GM23338 (cell line): ENCODE measurements around the gene CARF. TPM values are rescaled to one million over a fixed set of nuclear protein-coding genes. Genes with fewer than 3 reads are reported as not detected.

Experiments used
- ATAC-seq: fragments of 200-7000 bp; cut with Tn5 transposase; 3 replicates; pipeline ENCODE4 v1.9.1; 2020
- DNase-seq: peaks from one replicate; pipeline ENCODE4 v3.0.0-alpha.2; 2015; ENCODE audit warnings: low spot score
- H2AFZ ChIP-seq: fragments of 200-600 bp; sonication (generic); 2 replicates; pipeline ENCODE4 v1.8.0; 2016; ENCODE audit warnings: antibody characterized with exemption, mild to moderate bottlenecking, moderate library complexity
- H3F3A ChIP-seq: fragments of 200-600 bp; sonication (generic); replicated peaks from 2 replicates; pipeline ENCODE4 v1.8.0; 2017; ENCODE audit warnings: antibody characterized with exemption, mixed run types, low read depth
- H3K27ac ChIP-seq: fragments of 200-600 bp; sonication (generic); 2 replicates; pipeline ENCODE4 v1.6.1; 2016; ENCODE audit warnings: low read depth
- H3K27me3 ChIP-seq: fragments of 200-600 bp; sonication (generic); 2 replicates; pipeline ENCODE4 v1.8.0; 2016; ENCODE audit warnings: mild to moderate bottlenecking, mixed run types, moderate library complexity; ENCODE audit not compliant: insufficient read depth
- H3K36me3 ChIP-seq: fragments of 200-600 bp; sonication (generic); 2 replicates; pipeline ENCODE4 v1.8.0; 2016; ENCODE audit warnings: mild to moderate bottlenecking; ENCODE audit not compliant: insufficient read depth
- H3K4me1 ChIP-seq: fragments of 200-600 bp; sonication (generic); 2 replicates; pipeline ENCODE4 v1.8.0; 2016; ENCODE audit warnings: mild to moderate bottlenecking, moderate library complexity; ENCODE audit not compliant: insufficient read depth
- H3K4me2 ChIP-seq: fragments of 200-600 bp; sonication (generic); 2 replicates; pipeline ENCODE4 v1.7.1; 2017; ENCODE audit warnings: mixed run types
- H3K4me3 ChIP-seq: fragments of 200-600 bp; sonication (generic); 2 replicates; pipeline ENCODE4 v1.6.1; 2016; ENCODE audit warnings: mixed run types
- H3K79me2 ChIP-seq: fragments of 200-600 bp; sonication (generic); replicated peaks from 2 replicates; pipeline ENCODE4 v1.8.0; 2017; ENCODE audit warnings: mild to moderate bottlenecking; ENCODE audit not compliant: insufficient read depth
- H3K9me2 ChIP-seq: fragments of 200-600 bp; sonication (generic); 2 replicates; pipeline ENCODE4 v1.8.0; 2017; ENCODE audit not compliant: insufficient read depth
- H4K20me1 ChIP-seq: fragments of 200-600 bp; sonication (generic); replicated peaks from 2 replicates; pipeline ENCODE4 v1.8.0; 2017; ENCODE audit warnings: mild to moderate bottlenecking; ENCODE audit not compliant: insufficient read depth
- H3K27ac Mint-ChIP-seq: 2 replicates; pipeline ENCODE4 v1.8.0; 2020; ENCODE audit warnings: inconsistent platforms, mild to moderate bottlenecking, moderate library complexity, mixed read lengths
- H3K27me3 Mint-ChIP-seq: 3 replicates; pipeline ENCODE4 v1.8.0; 2022; ENCODE audit warnings: low read depth, mild to moderate bottlenecking, moderate library complexity, mixed read lengths, inconsistent platforms; ENCODE audit not compliant: insufficient read depth, poor library complexity
- H3K36me3 Mint-ChIP-seq: 3 replicates; pipeline ENCODE4 v1.8.0; 2021; ENCODE audit warnings: low read depth, mild to moderate bottlenecking, inconsistent platforms, moderate library complexity, mixed read lengths
- H3K4me1 Mint-ChIP-seq: 3 replicates; pipeline ENCODE4 v1.8.0; 2020; ENCODE audit warnings: mild to moderate bottlenecking, inconsistent platforms, mixed read lengths
- H3K4me3 Mint-ChIP-seq: 3 replicates; pipeline ENCODE4 v1.8.0; 2021; ENCODE audit warnings: moderate library complexity, mild to moderate bottlenecking, inconsistent platforms, mixed read lengths
- H3K9me3 Mint-ChIP-seq: 3 replicates; pipeline ENCODE4 v1.8.0; 2020; ENCODE audit warnings: moderate library complexity, mild to moderate bottlenecking, inconsistent platforms, mixed read lengths
- CREB1 ChIP-seq: fragments of 250-450 bp; sonication (Bioruptor Pico); IDR thresholded peaks from 2 replicates; pipeline ENCODE4 v1.5.0; 2020; ENCODE audit warnings: low read depth, mild to moderate bottlenecking, moderate library complexity
- EZH2 ChIP-seq: fragments of 200-600 bp; sonication (generic); IDR thresholded peaks from one replicate; pipeline ENCODE4 v1.8.0; 2017; ENCODE audit warnings: antibody characterized with exemption, mild to moderate bottlenecking, low read depth; ENCODE audit not compliant: unreplicated experiment
- JUNB ChIP-seq: IDR thresholded peaks from one replicate; pipeline ENCODE4 v1.6.1; 2016; ENCODE audit warnings: antibody characterized with exemption; ENCODE audit not compliant: unreplicated experiment
- NANOG ChIP-seq: IDR thresholded peaks from 2 replicates; pipeline ENCODE4 v1.6.1; 2016; ENCODE audit warnings: antibody characterized with exemption, borderline replicate concordance
- ZNF114 ChIP-seq: fragments of 250-450 bp; sonication (Bioruptor Pico); IDR thresholded peaks from 2 replicates; pipeline ENCODE4 v1.5.0; 2020; ENCODE audit warnings: mild to moderate bottlenecking, moderate library complexity
- polyA plus RNA-seq: library from polyadenylated mRNA; unstranded; fragments of >200 nt; fragmentation: Nextera tagmentation; extraction: Ambion mirVana; gene quantifications from 2 replicates; pipeline ENCODE4 v1.2.1, GENCODE V29; 2016
- total RNA-seq: library from RNA; depleted of rRNA; stranded (reverse); fragments of >200 nt; shearing (Covaris generic); gene quantifications from 2 replicates; pipeline ENCODE4 v1.2.3, GENCODE V29; 2014
- TF ChIP-seq, protein P1 (sequence below): IDR thresholded peaks from one replicate; pipeline ENCODE4 v1.6.1; 2018; ENCODE audit warnings: antibody characterized with exemption; ENCODE audit not compliant: unreplicated experiment
- TF ChIP-seq, protein P2 (sequence below): IDR thresholded peaks from 2 replicates; pipeline ENCODE4 v1.6.1; 2016; ENCODE audit warnings: antibody characterized with exemption
- TF ChIP-seq, protein P3 (sequence below), 2 experiments: fragments of 200-600 bp in 1 of 2; sonication (generic) in 1 of 2; conservative IDR thresholded peaks; 2 replicates each; pipeline versions ENCODE4 v1.5.1 to v1.6.1; 2016 to 2017; ENCODE audit warnings: antibody characterized with exemption in 2 of 2, low read depth in 2 of 2, mild to moderate bottlenecking in 2 of 2, moderate library complexity in 1 of 2
- TF ChIP-seq, protein P4 (sequence below): fragments of 250-450 bp; sonication (Bioruptor Pico); IDR thresholded peaks from 2 replicates; pipeline ENCODE4 v1.5.0; 2020; ENCODE audit warnings: mild to moderate bottlenecking, moderate library complexity

Gene CARF
- total and polyA plus RNA-seq, 2 experiments from 2014 or later = 1.7 to 3.3 TPM

DNA sequence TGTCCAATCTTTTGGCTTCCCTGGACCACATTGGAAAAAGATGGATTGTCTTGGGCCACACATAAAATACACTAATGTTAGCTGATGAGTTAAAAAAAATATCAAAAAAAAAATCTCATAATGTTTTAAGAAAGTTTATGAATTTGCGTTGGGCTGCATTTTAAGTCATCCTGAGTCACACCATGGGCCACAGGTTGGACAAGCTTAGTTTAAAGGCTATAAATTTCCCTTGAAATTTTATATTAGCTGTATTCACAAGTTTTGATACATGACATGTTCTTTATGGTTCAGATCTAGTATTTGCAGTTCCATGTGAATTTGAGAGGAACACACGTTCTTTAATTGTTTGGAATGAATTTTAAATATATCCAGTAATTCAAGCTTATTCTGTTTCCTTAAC lies 21.9 kb downstream of the CARF start:
- Histone ChIP-seq H3K4me1 (no peaks in the 10 kb centered on the region), H3K4me2 (no peak overlapping the region), H2AFZ (no peak overlapping the region), H3K4me3 (no peak overlapping the region), H3F3A (no peaks in the 10 kb centered on the region), H3K79me2 (no peaks in the 10 kb centered on the region), H3K27me3 (no peaks in the 10 kb centered on the region), H4K20me1 (no peaks in the 10 kb centered on the region), H3K27ac (no peak overlapping the region), H3K9me2 (no peaks in the 10 kb centered on the region), H3K36me3 (no peaks in the 10 kb centered on the region)
- no peak overlapping the region for H3K27ac Mint-ChIP-seq
- no peaks in the 10 kb centered on the region for H3K27me3 Mint-ChIP-seq
- H3K36me3 Mint-ChIP-seq = no peaks in the 10 kb centered on the region; the same call in 2 of the 3 replicates
- ATAC-seq = no peak
- H3K4me1 Mint-ChIP-seq = no peaks in the 10 kb centered on the region
- H3K9me3 Mint-ChIP-seq = no peaks in the 10 kb centered on the region
- DNase-seq = no peak
- no peak overlapping the region for H3K4me3 Mint-ChIP-seq
- TF ChIP-seq, protein P1, sequence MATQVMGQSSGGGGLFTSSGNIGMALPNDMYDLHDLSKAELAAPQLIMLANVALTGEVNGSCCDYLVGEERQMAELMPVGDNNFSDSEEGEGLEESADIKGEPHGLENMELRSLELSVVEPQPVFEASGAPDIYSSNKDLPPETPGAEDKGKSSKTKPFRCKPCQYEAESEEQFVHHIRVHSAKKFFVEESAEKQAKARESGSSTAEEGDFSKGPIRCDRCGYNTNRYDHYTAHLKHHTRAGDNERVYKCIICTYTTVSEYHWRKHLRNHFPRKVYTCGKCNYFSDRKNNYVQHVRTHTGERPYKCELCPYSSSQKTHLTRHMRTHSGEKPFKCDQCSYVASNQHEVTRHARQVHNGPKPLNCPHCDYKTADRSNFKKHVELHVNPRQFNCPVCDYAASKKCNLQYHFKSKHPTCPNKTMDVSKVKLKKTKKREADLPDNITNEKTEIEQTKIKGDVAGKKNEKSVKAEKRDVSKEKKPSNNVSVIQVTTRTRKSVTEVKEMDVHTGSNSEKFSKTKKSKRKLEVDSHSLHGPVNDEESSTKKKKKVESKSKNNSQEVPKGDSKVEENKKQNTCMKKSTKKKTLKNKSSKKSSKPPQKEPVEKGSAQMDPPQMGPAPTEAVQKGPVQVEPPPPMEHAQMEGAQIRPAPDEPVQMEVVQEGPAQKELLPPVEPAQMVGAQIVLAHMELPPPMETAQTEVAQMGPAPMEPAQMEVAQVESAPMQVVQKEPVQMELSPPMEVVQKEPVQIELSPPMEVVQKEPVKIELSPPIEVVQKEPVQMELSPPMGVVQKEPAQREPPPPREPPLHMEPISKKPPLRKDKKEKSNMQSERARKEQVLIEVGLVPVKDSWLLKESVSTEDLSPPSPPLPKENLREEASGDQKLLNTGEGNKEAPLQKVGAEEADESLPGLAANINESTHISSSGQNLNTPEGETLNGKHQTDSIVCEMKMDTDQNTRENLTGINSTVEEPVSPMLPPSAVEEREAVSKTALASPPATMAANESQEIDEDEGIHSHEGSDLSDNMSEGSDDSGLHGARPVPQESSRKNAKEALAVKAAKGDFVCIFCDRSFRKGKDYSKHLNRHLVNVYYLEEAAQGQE = no peak
- no peak for TF ChIP-seq EZH2
- TF ChIP-seq, protein P2, sequence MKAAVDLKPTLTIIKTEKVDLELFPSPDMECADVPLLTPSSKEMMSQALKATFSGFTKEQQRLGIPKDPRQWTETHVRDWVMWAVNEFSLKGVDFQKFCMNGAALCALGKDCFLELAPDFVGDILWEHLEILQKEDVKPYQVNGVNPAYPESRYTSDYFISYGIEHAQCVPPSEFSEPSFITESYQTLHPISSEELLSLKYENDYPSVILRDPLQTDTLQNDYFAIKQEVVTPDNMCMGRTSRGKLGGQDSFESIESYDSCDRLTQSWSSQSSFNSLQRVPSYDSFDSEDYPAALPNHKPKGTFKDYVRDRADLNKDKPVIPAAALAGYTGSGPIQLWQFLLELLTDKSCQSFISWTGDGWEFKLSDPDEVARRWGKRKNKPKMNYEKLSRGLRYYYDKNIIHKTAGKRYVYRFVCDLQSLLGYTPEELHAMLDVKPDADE = no peak
- TF ChIP-seq, protein P3, sequence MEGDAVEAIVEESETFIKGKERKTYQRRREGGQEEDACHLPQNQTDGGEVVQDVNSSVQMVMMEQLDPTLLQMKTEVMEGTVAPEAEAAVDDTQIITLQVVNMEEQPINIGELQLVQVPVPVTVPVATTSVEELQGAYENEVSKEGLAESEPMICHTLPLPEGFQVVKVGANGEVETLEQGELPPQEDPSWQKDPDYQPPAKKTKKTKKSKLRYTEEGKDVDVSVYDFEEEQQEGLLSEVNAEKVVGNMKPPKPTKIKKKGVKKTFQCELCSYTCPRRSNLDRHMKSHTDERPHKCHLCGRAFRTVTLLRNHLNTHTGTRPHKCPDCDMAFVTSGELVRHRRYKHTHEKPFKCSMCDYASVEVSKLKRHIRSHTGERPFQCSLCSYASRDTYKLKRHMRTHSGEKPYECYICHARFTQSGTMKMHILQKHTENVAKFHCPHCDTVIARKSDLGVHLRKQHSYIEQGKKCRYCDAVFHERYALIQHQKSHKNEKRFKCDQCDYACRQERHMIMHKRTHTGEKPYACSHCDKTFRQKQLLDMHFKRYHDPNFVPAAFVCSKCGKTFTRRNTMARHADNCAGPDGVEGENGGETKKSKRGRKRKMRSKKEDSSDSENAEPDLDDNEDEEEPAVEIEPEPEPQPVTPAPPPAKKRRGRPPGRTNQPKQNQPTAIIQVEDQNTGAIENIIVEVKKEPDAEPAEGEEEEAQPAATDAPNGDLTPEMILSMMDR (conservative IDR thresholded peaks at IDR 0.05; ENCODE audit: low read depth in 2 of 2) = no peak
- no peak for TF ChIP-seq JUNB
- TF ChIP-seq CREB1 (CRISPR knock-in tag) = no peak
- no peak for TF ChIP-seq NANOG
- no peak for TF ChIP-seq ZNF114 (CRISPR knock-in tag)
- TF ChIP-seq, protein P4, sequence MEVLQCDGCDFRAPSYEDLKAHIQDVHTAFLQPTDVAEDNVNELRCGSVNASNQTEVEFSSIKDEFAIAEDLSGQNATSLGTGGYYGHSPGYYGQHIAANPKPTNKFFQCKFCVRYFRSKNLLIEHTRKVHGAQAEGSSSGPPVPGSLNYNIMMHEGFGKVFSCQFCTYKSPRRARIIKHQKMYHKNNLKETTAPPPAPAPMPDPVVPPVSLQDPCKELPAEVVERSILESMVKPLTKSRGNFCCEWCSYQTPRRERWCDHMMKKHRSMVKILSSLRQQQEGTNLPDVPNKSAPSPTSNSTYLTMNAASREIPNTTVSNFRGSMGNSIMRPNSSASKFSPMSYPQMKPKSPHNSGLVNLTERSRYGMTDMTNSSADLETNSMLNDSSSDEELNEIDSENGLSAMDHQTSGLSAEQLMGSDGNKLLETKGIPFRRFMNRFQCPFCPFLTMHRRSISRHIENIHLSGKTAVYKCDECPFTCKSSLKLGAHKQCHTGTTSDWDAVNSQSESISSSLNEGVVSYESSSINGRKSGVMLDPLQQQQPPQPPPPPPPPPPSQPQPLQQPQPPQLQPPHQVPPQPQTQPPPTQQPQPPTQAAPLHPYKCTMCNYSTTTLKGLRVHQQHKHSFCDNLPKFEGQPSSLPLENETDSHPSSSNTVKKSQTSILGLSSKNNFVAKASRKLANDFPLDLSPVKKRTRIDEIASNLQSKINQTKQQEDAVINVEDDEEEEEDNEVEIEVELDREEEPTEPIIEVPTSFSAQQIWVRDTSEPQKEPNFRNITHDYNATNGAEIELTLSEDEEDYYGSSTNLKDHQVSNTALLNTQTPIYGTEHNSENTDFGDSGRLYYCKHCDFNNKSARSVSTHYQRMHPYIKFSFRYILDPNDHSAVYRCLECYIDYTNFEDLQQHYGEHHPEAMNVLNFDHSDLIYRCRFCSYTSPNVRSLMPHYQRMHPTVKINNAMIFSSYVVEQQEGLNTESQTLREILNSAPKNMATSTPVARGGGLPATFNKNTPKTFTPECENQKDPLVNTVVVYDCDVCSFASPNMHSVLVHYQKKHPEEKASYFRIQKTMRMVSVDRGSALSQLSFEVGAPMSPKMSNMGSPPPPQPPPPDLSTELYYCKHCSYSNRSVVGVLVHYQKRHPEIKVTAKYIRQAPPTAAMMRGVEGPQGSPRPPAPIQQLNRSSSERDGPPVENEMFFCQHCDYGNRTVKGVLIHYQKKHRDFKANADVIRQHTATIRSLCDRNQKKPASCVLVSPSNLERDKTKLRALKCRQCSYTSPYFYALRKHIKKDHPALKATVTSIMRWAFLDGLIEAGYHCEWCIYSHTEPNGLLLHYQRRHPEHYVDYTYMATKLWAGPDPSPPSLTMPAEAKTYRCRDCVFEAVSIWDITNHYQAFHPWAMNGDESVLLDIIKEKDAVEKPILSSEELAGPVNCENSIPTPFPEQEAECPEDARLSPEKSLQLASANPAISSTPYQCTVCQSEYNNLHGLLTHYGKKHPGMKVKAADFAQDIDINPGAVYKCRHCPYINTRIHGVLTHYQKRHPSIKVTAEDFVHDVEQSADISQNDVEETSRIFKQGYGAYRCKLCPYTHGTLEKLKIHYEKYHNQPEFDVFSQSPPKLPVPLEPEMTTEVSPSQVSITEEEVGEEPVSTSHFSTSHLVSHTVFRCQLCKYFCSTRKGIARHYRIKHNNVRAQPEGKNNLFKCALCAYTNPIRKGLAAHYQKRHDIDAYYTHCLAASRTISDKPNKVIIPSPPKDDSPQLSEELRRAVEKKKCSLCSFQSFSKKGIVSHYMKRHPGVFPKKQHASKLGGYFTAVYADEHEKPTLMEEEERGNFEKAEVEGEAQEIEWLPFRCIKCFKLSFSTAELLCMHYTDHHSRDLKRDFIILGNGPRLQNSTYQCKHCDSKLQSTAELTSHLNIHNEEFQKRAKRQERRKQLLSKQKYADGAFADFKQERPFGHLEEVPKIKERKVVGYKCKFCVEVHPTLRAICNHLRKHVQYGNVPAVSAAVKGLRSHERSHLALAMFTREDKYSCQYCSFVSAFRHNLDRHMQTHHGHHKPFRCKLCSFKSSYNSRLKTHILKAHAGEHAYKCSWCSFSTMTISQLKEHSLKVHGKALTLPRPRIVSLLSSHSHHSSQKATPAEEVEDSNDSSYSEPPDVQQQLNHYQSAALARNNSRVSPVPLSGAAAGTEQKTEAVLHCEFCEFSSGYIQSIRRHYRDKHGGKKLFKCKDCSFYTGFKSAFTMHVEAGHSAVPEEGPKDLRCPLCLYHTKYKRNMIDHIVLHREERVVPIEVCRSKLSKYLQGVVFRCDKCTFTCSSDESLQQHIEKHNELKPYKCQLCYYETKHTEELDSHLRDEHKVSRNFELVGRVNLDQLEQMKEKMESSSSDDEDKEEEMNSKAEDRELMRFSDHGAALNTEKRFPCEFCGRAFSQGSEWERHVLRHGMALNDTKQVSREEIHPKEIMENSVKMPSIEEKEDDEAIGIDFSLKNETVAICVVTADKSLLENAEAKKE (CRISPR knock-in tag) = no peak
